HCEC 1CT (cell line): Measurements from ENCODE around the gene SCGB3A1.

ENCODE experiments used
- DNase-seq: peaks from one replicate; pipeline ENCODE4 v3.0.0-alpha.2; 2017

SCGB3A1 gene

DNA sequence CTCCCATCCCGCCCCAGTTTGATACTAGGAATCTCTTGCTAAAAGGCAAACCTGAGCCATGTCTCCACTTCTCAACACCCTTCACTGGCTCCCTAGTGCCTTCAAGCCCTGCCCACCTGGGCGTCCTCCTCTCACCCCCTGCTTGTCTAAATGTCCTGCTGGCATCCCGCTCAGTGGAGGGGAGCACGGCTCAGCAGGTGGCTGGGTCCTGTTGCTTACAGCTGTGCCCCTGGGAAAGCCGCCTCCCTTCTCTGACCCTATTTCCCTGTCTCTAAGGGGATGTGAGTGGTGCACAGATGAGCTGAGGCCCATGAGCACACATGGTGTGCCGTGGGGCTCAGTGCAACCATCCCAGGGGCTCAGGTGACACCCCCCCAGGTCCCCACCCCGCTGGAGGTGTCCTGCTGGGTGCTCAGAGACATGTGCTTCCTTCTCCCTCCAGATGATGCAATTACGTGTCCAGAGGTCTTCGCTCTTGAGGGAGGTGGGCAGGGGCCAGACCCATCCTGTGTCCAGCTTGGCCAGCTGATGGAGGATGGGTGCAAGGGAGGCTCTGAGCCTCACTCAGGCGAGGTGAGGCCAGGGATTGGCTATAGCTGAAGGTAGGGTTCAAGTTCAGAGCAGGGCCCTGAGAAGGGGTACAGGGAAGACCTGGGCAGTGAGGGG lies 34.0 kb upstream of the SCGB3A1 start:
- no peak for DNase-seq

- DNase-seq, result no peak
These were observed 33.3 kb upstream of the SCGB3A1 start for GRCh38 chr5:180624587-180624986.

GRCh38 chr5:180623844-180624243 lies 32.5 kb upstream of the SCGB3A1 start:
- no peak for DNase-seq

- DNase-seq, result no peak
These were observed 32.1 kb upstream of the SCGB3A1 start for GRCh38 chr5:180623411-180623834.

- DNase-seq, result no peak
These were observed 31.6 kb upstream of the SCGB3A1 start for GRCh38 chr5:180622910-180623309.

DNA sequence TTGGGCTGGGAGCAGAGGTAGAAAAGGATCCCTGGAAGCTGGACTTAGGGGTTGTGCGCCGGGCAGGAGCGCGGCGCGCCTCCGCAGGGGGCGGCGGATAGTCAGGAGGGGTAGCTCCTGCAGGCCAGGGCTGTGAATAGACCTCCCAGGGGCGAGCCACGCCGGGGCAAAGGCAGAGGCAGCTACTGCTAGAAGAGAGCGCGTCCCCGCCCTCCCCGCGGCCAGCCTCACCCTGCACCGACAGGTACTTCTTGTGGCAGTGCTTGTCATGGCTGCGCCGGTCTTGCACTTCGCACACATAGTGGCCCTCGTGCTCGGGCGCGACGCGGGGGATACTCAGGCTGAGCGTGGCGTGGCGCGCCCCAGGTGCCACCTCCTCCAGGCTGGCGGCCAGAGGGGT lies 30.0 kb upstream of the SCGB3A1 start:
- DNase-seq, result no peak

- DNase-seq, result no peak
These were observed 28.7 kb upstream of the SCGB3A1 start for GRCh38 chr5:180620014-180620413.

GRCh38 chr5:180619563-180619915 lies 28.2 kb upstream of the SCGB3A1 start:
- DNase-seq, result no peak

DNA sequence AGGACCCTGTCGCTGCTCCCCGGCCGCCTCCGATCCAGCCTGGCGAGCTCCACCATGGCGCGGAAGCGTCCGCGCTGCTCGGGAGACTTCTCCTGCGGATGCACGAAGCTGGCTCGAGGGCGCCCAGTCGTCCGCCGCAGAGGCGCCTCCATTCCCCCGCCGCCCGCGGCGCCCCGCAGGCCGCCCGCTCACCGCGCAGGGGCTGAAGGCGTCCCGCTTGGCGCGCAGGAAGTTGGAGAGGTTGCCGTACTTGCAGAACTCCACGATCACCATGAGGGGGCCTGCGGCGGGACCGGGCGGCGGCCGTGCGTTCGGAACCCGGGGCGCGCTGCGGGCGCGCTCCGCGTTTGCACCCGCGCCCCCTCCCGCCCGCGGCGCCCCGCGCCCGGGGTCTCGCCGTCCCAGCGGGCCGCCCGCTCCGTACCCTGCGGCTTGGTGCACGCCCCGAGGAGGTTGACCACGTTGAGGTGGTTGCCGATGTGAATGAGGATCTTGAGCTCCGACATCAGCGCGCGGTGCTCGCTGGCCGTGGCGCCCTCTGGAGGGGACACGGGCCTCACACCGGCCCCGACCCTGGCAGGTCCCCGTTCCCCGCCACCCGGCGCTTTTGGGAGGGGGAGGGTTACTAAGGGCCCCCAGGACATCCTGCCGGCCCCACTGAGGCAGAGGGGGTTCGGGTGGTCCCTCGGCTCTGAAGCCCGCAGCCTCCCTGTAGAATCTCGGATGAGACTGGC lies 27.7 kb upstream of the SCGB3A1 start:
- DNase-seq, result no peak

- DNase-seq, result no peak
These were observed 27.2 kb upstream of the SCGB3A1 start for GRCh38 chr5:180618487-180618828.

DNA sequence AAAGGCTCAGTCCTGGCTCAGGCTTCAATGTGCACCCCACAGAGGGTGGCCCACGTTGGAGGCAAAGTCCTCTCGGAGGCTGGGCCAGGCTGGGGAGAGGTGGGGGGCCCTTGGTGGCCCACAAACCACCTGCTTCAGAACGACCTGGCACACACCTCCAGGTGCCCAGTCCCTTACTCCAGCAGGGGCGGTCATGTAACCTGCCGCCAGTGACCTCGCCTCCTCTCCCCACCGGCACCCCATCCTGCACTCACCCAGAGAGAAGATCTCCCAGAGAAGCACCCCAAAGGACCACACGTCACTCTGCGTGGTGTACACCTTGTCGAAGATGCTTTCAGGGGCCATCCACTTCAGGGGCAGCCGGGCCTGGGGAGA lies 22.5 kb upstream of the SCGB3A1 start:
- DNase-seq, result no peak

DNA sequence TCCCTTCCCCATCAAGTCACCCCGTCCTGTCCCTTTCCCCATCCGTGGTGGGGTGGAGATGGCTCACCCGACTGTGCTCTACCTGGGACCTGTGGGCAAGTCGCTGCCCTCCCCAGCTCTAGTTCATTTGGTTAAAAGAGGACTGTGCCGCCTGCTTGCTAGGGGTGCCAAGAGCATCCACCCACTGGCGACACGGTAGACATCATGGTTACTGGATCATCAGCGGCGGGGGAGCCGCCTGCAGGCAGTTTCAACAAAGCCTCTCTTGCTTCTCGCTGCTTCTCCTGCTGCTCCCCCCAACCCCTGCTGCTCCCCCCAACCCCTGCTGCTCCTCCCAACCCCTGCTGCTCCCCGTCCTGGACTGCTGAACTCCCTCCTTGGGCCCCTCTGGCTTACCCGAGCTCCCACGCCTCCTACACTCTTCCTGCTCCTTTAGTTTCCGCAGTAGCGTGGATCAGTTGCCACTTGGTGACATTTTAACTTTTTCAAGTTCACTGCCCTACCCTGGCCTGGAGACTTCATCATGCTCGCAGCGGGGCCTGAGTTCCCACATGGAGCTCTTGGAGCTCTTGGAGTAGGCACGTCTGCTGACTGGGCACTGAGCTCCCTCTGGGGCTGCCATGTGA lies 22.0 kb upstream of the SCGB3A1 start:
- no peak for DNase-seq

DNA sequence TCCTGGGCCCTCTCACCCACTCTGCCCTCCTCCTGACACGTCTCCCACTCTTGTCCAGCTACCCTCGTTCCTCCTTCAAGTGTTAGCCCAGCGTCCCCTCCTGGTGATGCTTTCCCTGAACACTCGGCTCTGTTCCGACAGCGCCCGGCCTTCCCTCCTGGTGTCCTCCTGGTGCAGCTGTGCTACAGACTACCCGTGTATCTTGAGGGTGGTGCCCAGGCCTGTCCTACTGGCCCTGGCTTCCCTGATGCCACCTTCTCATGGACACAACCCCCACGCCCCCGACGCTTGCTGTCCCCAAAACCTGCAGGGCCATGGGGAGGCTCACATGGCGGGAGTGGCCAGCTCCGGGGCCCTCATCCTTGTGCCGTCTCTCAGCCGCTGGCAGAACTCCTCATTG lies 21.4 kb upstream of the SCGB3A1 start:
- DNase-seq, result no peak

GRCh38 chr5:180611140-180611850 lies 20.0 kb upstream of the SCGB3A1 start:
- no peak for DNase-seq

- DNase-seq, result no peak
These were observed 18.7 kb upstream of the SCGB3A1 start for GRCh38 chr5:180609817-180610550.

DNA sequence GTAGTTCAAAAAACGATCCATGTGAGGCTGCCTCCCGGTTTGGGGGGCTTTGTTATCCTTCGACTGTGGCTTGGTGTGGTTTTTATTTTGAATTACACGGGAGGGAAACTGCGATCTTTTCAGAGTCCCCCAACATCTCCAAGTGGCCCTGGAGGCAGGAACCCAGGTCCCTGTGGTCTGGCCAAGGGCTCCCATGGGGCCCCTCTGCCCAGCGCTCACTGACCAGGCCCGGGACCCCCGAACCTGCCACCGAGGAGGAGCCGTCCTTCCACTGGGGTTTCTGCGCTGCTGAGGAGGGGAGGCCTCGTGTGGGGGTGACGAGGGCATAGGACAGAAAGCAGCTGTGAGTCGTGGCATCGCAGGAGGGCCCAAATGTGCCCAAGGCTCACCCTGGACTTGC lies 18.1 kb upstream of the SCGB3A1 start:
- DNase-seq, result no peak

- DNase-seq, result no peak
These were observed 17.4 kb upstream of the SCGB3A1 start for GRCh38 chr5:180608572-180609310.

DNA sequence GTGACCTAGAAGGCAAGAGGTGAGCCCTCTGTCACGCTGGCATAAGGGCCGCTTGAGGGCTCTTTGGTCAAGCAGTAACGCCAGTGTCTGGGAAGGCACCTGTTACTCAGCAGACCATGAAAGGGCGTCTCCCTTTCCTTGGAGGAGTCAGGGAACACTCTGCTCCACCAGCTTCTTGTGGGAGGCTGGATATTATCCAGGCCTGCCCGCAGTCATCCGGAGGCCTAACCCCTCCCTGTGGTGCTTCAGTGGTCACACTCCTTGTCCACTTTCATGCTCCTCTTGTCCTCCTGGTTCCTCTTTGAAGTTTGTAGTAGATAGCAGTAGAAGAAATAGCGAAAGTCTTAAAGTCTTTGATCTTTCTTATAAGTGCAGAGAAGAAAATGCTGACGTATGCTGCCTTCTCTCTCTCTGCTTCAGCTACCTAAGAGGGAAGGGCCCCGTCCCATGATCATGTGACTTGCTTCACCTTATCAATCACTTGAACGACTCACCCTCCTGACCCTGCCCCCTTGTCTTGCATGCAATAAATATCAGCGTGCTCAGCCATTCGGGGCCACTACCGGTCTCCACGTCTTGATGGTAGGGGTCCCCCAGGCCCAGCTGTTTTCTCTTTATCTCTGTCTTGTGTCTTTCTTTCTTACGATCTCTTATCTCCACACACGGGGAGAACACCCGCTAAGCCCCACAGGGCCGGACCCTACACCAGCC lies 16.7 kb upstream of the SCGB3A1 start:
- no peak for DNase-seq

DNA sequence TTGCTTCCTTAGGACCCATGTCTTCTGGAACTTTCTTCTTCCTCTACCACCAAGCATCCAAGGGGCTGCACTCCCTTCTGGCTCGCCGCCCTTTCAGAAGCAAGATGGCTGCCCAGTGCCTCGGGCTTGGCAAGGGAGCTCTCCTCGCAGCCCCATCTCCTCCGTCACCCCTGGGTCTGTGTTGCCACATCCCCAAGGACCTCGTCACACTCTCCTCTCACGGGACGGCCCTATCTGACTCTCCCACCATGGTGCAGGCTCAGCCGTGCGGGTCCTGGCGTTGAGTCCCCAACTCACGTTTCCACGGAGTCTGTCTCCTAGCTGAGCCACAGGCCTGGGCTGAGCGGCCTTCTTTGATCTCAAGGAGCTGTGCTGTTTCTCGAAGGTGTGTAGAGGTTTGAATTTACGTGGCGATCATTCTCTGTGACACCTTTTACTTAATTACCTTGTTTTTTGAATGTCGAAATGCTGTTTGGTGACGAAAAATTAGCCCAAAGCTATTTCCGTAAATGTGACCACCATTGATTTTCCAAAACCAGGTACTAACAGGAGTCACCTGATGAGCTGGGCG lies 15.0 kb upstream of the SCGB3A1 start:
- DNase-seq, result peak; percentile 15

- no peak for DNase-seq
These were observed 14.4 kb upstream of the SCGB3A1 start for GRCh38 chr5:180605554-180606214.

GRCh38 chr5:180604271-180604670 lies 13.0 kb upstream of the SCGB3A1 start:
- DNase-seq, result no peak
